NCI-H446 (cell line): Measurements from ENCODE around the gene GALNT11.
"Not testable (repeated sequence)": the region's sequence is repeated elsewhere in the genome, so short reads cannot be mapped to it uniquely, and the experiment has no call there.

ENCODE experiments used
- DNase-seq, 2 experiments: peaks; one replicate each; lab custom pipeline; 2025; lab: John Stamatoyannopoulos, UW

Gene GALNT11

DNA sequence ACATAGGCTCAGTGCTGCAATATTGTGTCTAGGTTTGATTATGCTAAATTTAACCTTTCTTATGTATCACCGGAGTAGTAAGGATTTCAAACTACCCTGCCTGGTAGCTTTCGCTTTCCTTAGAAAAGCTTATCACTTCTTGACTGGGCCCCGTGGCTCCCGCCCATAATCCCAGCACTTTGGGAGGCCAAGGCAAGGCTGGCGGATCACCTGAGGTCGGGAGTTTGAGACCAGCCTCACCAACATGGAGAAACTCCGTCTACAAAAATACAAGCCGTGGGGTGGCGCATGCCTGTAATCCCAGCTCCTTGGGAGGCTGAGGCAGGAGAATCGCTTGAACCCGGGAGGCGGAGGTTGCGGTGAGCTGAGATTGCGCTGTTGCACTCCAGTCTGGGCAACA is 49.9 kb downstream of the GALNT11 start:
- not testable (repeated sequence) for DNase-seq

- no peak for DNase-seq
These were observed 50.9 kb downstream of the GALNT11 start for GRCh38 chr7:152076324-152076821.

- DNase-seq, result no peak
These were observed 51.8 kb downstream of the GALNT11 start for GRCh38 chr7:152076940-152077933.

- no peak for DNase-seq
These were observed 52.6 kb downstream of the GALNT11 start for GRCh38 chr7:152078025-152078424.

DNA sequence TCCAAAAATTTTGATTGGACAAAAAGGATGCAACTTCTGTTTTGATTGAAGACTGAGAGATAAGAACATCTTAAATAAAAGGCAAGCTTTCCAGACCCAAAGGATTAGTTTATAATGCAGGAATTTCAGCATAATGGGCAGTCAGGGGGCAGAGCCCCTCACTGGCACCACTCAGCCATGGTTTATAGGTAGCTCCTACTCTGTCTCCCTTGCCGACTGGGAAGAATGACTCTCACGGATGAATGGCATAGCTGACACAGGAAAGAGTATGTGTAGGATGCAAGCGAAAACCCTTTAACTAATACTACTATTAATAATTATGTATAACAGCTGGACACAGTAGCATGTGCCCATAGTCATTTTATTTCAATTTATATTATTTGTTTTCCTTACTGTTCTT is 53.3 kb downstream of the GALNT11 start:
- no peak for DNase-seq

DNA sequence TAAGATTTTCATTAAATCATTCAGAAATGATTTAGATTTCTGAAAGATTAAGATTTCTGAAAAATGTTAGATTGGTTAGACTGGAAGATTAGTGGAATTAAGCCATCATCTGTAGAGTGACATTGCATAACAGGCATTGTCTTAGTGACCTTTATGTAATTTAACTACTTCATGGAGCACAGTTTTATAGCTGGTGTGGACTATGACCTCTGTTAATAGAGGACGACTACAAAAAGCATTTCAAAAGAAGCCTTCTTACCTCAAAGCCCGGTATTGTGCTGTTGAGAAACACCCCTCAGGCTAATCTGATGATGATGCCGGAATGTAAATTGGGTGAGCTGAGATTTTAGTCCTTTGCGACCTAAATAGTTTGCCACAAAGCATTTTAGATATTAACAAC is 55.6 kb downstream of the GALNT11 start:
- DNase-seq, result no peak

- not testable (repeated sequence) for DNase-seq
These were observed 56.7 kb downstream of the GALNT11 start for GRCh38 chr7:152082073-152082721.

DNA sequence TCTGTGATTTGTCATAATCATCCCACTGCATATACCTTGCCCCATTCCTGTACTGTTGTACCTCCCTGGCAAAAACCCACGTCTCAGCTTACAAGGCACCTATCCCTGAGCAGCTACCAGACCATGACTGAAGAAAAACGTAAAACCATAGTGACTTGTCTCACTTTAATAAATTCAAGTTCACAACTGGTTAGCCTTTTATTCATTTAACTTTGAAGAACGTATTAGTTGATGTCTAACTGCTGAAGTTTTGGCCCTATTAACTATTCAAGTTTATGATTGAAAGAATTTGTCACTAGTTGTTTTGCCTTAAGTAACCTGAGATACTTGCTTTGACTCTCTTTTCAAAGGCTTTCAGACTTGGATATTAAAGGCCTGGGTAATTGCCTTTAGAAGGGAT is 59.7 kb downstream of the GALNT11 start:
- no peak for DNase-seq

GRCh38 chr7:152086513-152086912 is 61.0 kb downstream of the GALNT11 start:
- DNase-seq, result no peak

DNA sequence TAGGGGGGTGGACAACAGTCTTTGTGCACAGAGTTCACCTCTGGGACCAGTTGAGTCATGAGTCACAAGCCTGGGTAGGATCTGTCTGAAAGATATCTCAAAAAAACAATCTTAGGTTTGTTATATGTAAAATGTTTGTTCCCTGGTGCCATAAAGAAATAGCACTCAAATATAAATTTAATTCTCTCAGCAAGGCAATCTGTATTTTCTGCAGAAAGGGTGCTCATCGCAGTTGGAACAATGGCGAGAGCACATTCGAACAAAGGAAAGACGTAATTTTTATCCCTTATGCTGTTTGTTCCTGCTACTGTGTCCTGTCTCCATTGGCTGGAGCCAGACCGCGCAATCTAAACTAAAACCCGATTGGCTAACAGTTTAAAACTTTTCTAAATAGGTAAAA is 63.7 kb downstream of the GALNT11 start:
- DNase-seq, result no peak

DNA sequence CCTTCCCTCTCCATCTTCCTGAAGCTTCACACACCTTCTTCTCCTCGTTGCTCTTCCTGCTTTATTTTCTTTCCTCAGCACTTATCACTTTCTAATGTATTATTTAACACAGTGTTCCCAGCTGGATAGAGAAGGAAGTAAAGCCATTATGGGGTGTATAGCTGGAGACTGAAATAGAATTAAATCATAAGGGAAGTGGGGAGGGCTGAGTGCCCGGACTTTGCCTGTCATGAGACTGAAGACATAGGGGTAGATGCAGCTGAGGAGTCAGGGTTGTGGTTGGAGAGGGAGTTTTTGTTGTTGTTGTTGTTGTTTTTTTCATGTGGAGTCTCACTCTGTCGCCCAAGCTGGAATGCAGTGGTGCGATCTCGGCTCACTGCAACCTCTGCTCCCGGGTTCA is 65.3 kb downstream of the GALNT11 start:
- DNase-seq, result no peak

- DNase-seq, result no peak
These were observed 68.2 kb downstream of the GALNT11 start for GRCh38 chr7:152093717-152094116.

DNA sequence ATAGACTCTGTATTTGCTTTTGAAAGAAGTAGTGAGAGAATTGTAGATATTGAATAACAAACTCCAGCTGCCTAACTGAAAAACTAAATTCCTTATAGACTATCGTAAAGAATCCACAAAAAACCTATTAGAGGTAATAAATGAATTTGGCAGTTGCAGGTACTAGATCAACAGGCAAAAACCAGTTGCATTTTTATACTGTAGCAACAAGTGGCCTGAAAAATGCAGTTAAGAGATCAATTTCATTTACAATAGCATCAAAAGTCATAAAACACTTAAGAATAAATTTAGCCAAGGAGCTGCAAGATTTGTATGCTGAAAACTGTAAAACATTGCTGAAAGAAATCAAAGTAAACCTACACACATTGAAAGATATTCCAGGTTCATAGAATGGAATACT is 70.3 kb downstream of the GALNT11 start:
- DNase-seq, result no peak

GRCh38 chr7:152097330-152097729 is 71.9 kb downstream of the GALNT11 start:
- no peak for DNase-seq

- DNase-seq, result no peak
These were observed 77.6 kb downstream of the GALNT11 start for GRCh38 chr7:152103066-152103465.

DNA sequence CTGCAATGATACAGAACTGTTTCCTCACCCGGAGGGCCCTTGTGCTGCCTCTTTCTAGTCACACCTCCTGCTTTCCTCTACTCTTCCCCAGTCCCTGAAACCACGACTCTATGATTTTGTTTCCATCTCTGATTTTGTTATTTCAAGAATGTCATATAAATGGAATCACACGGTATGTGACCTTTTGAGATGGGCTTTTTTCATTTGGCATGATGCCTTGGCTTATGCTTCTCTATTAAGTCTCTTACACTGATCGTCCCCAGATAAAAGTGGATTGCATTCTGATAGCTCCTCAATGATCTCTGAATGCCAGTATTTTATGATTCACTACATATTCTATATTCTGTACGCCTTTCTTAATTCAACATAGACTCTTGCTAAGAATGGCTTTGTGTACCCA is 78.2 kb downstream of the GALNT11 start:
- DNase-seq, result no peak

DNA sequence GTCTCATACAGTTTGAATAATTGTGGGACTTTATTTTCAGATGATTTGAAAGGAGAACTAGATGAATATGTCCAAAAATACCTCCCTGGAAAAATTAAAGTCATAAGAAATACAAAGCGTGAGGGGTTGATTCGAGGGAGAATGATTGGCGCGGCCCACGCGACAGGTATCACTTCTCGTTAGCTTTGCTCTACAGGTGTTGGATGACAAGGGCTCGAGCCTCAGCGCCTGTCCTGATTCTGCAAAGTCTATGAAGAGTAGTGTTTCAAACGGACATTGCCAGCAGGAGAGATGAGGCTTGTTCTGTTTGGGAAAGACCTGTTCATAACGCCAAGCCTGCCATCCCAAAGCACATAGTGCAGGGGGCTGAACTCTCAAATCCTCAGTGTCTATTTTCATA is 79.7 kb downstream of the GALNT11 start:
- no peak for DNase-seq

- DNase-seq, result no peak
These were observed 81.5 kb downstream of the GALNT11 start for GRCh38 chr7:152106990-152107389.

GRCh38 chr7:152107945-152108344 is 82.5 kb downstream of the GALNT11 start:
- DNase-seq, result no peak

GRCh38 chr7:152108359-152108758 is 82.9 kb downstream of the GALNT11 start:
- no peak for DNase-seq

- no peak for DNase-seq
These were observed 87.4 kb downstream of the GALNT11 start for GRCh38 chr7:152112829-152113228.

DNA sequence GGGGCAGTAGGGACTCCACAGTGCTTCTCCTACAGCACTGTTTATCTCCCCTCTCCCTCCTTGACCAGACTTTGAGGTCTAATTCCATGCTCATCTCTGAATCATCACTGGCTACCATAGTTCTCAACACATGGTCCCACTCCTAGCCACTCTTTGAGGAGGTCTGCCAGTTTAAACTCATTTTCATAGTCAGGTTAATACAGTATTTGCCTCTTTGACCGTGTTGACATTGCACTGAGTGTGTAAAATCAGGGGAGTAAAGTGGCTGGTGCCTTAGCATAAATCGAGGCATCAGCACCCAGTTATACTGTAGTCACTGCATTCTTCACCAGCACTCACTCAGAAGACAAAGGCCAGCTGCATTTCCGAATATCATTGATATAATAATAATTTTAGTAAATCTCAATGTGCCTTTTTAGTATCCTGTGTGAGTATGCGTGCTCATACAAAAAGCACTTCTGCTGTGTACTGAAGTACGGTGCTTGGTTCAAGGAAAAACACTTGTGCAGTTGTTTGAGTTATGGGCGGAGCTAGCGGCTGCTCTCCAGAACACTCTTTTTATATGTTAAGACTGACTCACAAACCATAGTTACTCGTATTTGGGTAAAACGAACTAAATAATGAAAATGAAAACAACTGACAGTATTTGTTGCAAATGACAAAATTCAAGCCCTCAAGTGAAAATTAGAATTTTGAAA is 89.7 kb downstream of the GALNT11 start:
- no peak for DNase-seq
